K562 (cell line): ENCODE data around the gene SCYGR2. TPM values are rescaled to one million over a fixed set of nuclear protein-coding genes. Genes with fewer than 3 reads are reported as not detected.

Experiments
- ATAC-seq: fragments of 200-7000 bp; cut with Tn5 transposase; 3 replicates; pipeline ENCODE4 v1.9.1; 2020; ENCODE audit warnings: moderate library complexity
- BruUV-seq: library from RNA; stranded (reverse); fragments of 400-500 nt; replicated peaks from 2 replicates; lab custom pipeline; 2021; lab: Mats Ljungman, UMichigan
- CTCF ChIA-PET: fragments of 300-600 bp; formaldehyde crosslinking; extraction: SDS; loops from one replicate; lab custom pipeline; 2021; ENCODE audit warnings: low intra/inter-chr PET ratio; lab: Yijun Ruan, JAX
- POLR2A ChIA-PET: fragments of 300-600, 350-650 bp; sonication (Branson Sonifier 250); formaldehyde crosslinking; extraction: SDS; loops from one replicate; lab custom pipeline; 2021; ENCODE audit warnings: antibody characterized with exemption, inconsistent platforms; lab: Yijun Ruan, JAX
- DNase-seq, 4 experiments: peaks; one replicate each; pipeline versions ENCODE4 v3.0.0 to v3.0.0-alpha.2; 2011 to 2018; ENCODE audit warnings: low spot score in 3 of 4, mixed read lengths in 3 of 4; ENCODE audit errors: extremely low read depth in 1 of 4
- FAIRE-seq: peaks from 2 replicates; lab custom pipeline; 2011; peaks lifted over from hg19 to GRCh38; lab: Jason Lieb, UNC
- H2AFZ ChIP-seq: 2 replicates; pipeline ENCODE4 v1.6.0; 2011; ENCODE audit warnings: low read depth, low read length, control low read depth, inconsistent platforms
- H3K27ac ChIP-seq: fragments of 200-600 bp; 3 replicates; pipeline ENCODE4 v1.8.0; 2011; ENCODE audit warnings: low read depth, mild to moderate bottlenecking, control low read depth, inconsistent platforms, low read length, moderate library complexity, mixed read lengths; ENCODE audit errors: extremely low read depth
- H3K27me3 ChIP-seq, 2 experiments: fragments of 300-600 bp in 1 of 2; 2 replicates in 1 of 2; 3 replicates in 1 of 2; pipeline versions ENCODE4 v1.6.0 to v1.8.0; 2011; ENCODE audit warnings: inconsistent platforms in 2 of 2, low read length in 2 of 2, mild to moderate bottlenecking in 1 of 2, mixed read lengths in 1 of 2, moderate library complexity in 1 of 2; ENCODE audit not compliant: control insufficient read depth in 2 of 2, insufficient read depth in 2 of 2
- H3K36me3 ChIP-seq: fragments of 300-600 bp; 3 replicates; pipeline ENCODE4 v1.8.0; 2011; ENCODE audit warnings: mild to moderate bottlenecking, low read length, inconsistent platforms; ENCODE audit not compliant: control insufficient read depth, insufficient read depth
- H3K4me1 ChIP-seq, 2 experiments: fragments of 200-600 bp in 1 of 2; replicated peaks in 1 of 2; 2 replicates in 1 of 2; 3 replicates in 1 of 2; pipeline versions ENCODE4 v1.5.1 to v1.8.0; 2011; ENCODE audit warnings: inconsistent platforms in 2 of 2, low read length in 2 of 2, mild to moderate bottlenecking in 1 of 2, mixed read lengths in 1 of 2, moderate library complexity in 1 of 2; ENCODE audit not compliant: control insufficient read depth in 2 of 2, insufficient read depth in 2 of 2
- H3K4me2 ChIP-seq: 2 replicates; pipeline ENCODE4 v1.6.1; 2011; ENCODE audit warnings: low read length, control low read depth, inconsistent platforms, mixed read lengths; ENCODE audit not compliant: insufficient read depth
- H3K4me3 ChIP-seq: fragments of 200-600 bp; sonication (generic), shearing (Covaris generic); 2 replicates; pipeline ENCODE4 v1.5.1; 2016; ENCODE audit warnings: control low read depth, inconsistent platforms
- H3K79me2 ChIP-seq: fragments of 200-600 bp; 3 replicates; pipeline ENCODE4 v1.8.0; 2011; ENCODE audit warnings: low read length, inconsistent platforms; ENCODE audit not compliant: control insufficient read depth, insufficient read depth
- H3K9ac ChIP-seq, 2 experiments: 2 replicates each; pipeline versions ENCODE4 v1.6.0 to v1.6.1; 2011; ENCODE audit warnings: low read depth in 2 of 2, low read length in 2 of 2, control low read depth in 1 of 2, inconsistent platforms in 1 of 2, mild to moderate bottlenecking in 1 of 2, mixed read lengths in 1 of 2; ENCODE audit not compliant: insufficient read depth in 1 of 2
- H3K9me1 ChIP-seq: one replicate; pipeline ENCODE4 v1.6.0; 2011; ENCODE audit warnings: inconsistent platforms, mild to moderate bottlenecking, low read length, moderate library complexity; ENCODE audit not compliant: control insufficient read depth, insufficient read depth
- H3K9me3 ChIP-seq: replicated peaks from 2 replicates; pipeline ENCODE4 v1.5.1; 2011; ENCODE audit warnings: low read depth, low read length, inconsistent platforms; ENCODE audit not compliant: control insufficient read depth, insufficient read depth
- H4K20me1 ChIP-seq: replicated peaks from 2 replicates; pipeline ENCODE4 v1.6.1; 2011; ENCODE audit warnings: low read length, inconsistent platforms, mixed read lengths; ENCODE audit not compliant: control insufficient read depth, insufficient read depth
- NFRKB ChIP-seq: fragments of 450-650 bp; IDR thresholded peaks from 2 replicates; pipeline ENCODE4 v1.6.1; 2016; ENCODE audit warnings: low read depth
- TRIM28 ChIP-seq: fragments of 450-650 bp; IDR thresholded peaks from 2 replicates; pipeline ENCODE4 v1.6.1; 2017
- ZFX ChIP-seq: sonication (generic); formaldehyde crosslinking; IDR thresholded peaks from 2 replicates; pipeline ENCODE4 v1.8.0; 2022; ENCODE audit warnings: mild to moderate bottlenecking, missing genetic modification reagents, moderate library complexity
- ZNF347 ChIP-seq: fragments of 450-650 bp; formaldehyde crosslinking; IDR thresholded peaks from 2 replicates; pipeline ENCODE4 v1.4.0; 2020; ENCODE audit warnings: low read depth, mild to moderate bottlenecking, moderate library complexity
- ZNF766 ChIP-seq: fragments of 200-800 bp; sonication (Bioruptor generic); conservative IDR thresholded peaks from 2 replicates; pipeline ENCODE4 v1.6.1; 2016; ENCODE audit warnings: missing genetic modification characterization, missing compliant biosample characterization
- WGBS: fragments of 100-300 bp; shearing (Covaris generic); methylation state at CpG from one replicate; pipeline ENCODE4 v1.1.6; 2016; ENCODE audit warnings: low coverage, mixed read lengths; ENCODE audit not compliant: insufficient coverage; ENCODE audit errors: missing lambda C conversion rate; 5-methylcytosine and 5-hydroxymethylcytosine counted together
- in situ Hi-C: fragments of 300-500 bp; cut with MboI; formaldehyde crosslinking; loops from 4 replicates; pipeline ENCODE4 v1.15.0; 2018; ENCODE audit warnings: inconsistent platforms, mixed read lengths
- intact Hi-C: fragments of 100-400 bp; cut with micrococcal nuclease; formaldehyde crosslinking; loops from 2 replicates; pipeline ENCODE4 v1.14.2; 2022
- polyA plus RNA-seq, 8 experiments: library from polyadenylated mRNA; depleted of rRNA in 4 of 8; stranded (reverse) in 5 of 8; unstranded in 3 of 8; fragments of >200 nt; fragmentation: Nextera tagmentation in 2 of 8; fragmentation: Illumina TruSeq in 1 of 8; extraction: Ambion mirVana in 2 of 8; extraction: Trizol in 1 of 8; gene quantifications; 2 replicates each; pipeline versions ENCODE4 v1.2.1 to v1.2.3, GENCODE V29; 2011 to 2014; ENCODE audit warnings: inconsistent platforms in 1 of 8, missing spikeins in 1 of 8
- total RNA-seq, 7 experiments: library from RNA; depleted of rRNA in 6 of 7; stranded (reverse); fragments of >200 nt in 6 of 7; fragmentation: Illumina TruSeq in 2 of 7; extraction: Trizol in 2 of 7; gene quantifications; 2 replicates each; pipeline versions ENCODE4 v1.2.1 to v1.2.3, GENCODE V29; 2011 to 2021; ENCODE audit warnings: low replicate concordance in 1 of 7
- TF ChIP-seq, protein P1 (sequence below): sonication (generic); formaldehyde crosslinking; IDR thresholded peaks from 2 replicates; pipeline ENCODE4 v1.8.1; 2022; ENCODE audit warnings: missing genetic modification reagents
- TF ChIP-seq, protein P2 (sequence below), 2 experiments: fragments of 450-650 bp in 1 of 2; IDR thresholded peaks; 2 replicates each; pipeline ENCODE4 v1.6.1; 2011 to 2017; ENCODE audit warnings: low read depth in 2 of 2, antibody characterized with exemption in 1 of 2, borderline replicate concordance in 1 of 2, low read length in 1 of 2, mild to moderate bottlenecking in 1 of 2, mixed read lengths in 1 of 2; ENCODE audit not compliant: control insufficient read depth in 1 of 2

Gene SCYGR2
- total and polyA plus RNA-seq, 9 of the 15 experiments (the other 6 are each of a cell fraction or from before 2014, with no cell fraction given) = not detected

DNA sequence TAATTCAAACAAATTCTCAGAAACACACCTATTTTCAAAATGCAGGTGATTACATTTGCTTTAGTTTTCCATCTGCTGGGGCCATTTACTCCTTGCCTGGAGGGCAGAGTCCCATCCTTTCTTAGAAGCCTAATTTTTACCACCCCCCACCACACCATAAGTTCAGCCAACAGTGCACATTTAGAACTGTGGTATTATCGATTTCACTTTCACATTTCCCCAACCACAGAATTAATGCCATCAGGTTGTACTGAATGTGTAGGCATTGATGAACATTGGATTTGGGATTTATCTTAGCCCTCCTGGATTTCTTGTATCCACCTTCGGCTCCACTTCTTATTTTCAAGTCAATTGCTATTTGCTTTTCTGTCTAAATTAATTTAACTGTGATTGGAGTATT lies 11.4 kb downstream of the SCYGR2 start:
- intact Hi-C loops = no loop called here
- POLR2A ChIA-PET = interaction anchor here (0.6 kb wide), 1 partner anchor 209 kb away, joined by 3 read pairs; no protein-coding TSS in a partner anchor
- BruUV-seq = no TSS peak
- H3K9ac ChIP-seq = no peak overlapping the region
- no peak for TF ChIP-seq ZNF347
- TF ChIP-seq, all 486 proteins: peak for 0
- Histone ChIP-seq H3K4me1 (no peaks in the 10 kb centered on the region), H3K4me3 (no peak overlapping the region), H3K4me2 (no peak overlapping the region), H3K9me1 (no peaks in the 10 kb centered on the region), H3K9me3 (no peaks in the 10 kb centered on the region), H3K27me3 (peaks cover 0 to 17% of the 10 kb centered on the region in 2 experiments; a peak in 2 of 5 replicates), H3K36me3 (no peaks in the 10 kb centered on the region), H4K20me1 (no peaks in the 10 kb centered on the region), H2AFZ (no peak overlapping the region), H3K79me2 (no peaks in the 10 kb centered on the region), H3K27ac (no peak overlapping the region)
- FAIRE-seq = no peak
- CTCF ChIA-PET = no interaction called here
- no peak for ATAC-seq
- in situ Hi-C loops = no loop called here
- no peak for DNase-seq
- WGBS = 0% methylated on average over 2 of the region's 2 CpGs

DNA sequence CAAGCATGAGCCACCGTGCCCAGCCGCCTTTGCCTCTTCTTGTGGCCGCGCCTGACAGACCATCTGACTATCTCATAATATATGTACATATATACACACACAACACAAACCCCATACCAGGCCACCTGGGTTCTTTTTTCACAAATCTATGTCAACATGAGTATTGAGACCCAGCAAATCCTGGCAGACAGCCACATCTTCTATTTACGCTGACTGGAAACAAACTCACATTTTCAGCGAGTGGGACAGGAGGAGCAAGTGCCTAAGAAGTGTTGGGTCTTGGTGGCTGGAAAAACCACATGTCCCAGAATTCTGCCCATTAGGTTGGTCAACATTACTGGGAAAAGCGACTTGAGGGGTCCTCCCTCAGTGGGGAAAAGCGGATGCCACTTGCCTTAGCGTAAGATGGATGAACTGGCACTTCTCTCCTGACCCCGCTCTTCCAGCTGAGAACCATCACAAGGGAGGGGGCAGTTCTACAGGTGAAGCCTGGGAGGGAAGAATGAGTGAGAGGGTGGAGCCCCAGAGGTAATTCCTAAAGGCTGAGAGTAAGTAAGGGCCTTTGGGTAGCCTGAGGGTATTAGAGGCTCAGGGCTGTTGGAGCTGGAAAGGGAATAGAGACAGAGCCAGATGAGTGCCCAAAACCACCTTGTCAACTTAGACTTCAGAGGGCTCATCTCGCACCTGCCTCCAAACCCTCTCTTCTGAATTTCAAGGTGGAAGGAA lies 14.0 kb downstream of the SCYGR2 start:
- no peaks in the 10 kb centered on the region for H3K4me1 ChIP-seq
- intact Hi-C loops = no loop called here
- ChIA-PET POLR2A (no interaction called here), CTCF (no interaction called here)
- DNase-seq (no peak), ATAC-seq (no peak), FAIRE-seq (no peak)
- BruUV-seq = no TSS peak
- H3K36me3 ChIP-seq = no peaks in the 10 kb centered on the region
- H4K20me1 ChIP-seq = no peaks in the 10 kb centered on the region
- no peaks in the 10 kb centered on the region for H3K9me3 ChIP-seq
- H3K9me1 ChIP-seq = no peaks in the 10 kb centered on the region
- WGBS = 0% methylated on average over 11 of the region's 11 CpGs
- no peak overlapping the region for H2AFZ ChIP-seq
- no peak overlapping the region for H3K9ac ChIP-seq
- TF ChIP-seq ZNF766 (CRISPR knock-in tag) = no peak
- TF ChIP-seq ZFX (CRISPR knock-in tag) = no peak
- no peak for TF ChIP-seq NFRKB
- TF ChIP-seq, protein P1, sequence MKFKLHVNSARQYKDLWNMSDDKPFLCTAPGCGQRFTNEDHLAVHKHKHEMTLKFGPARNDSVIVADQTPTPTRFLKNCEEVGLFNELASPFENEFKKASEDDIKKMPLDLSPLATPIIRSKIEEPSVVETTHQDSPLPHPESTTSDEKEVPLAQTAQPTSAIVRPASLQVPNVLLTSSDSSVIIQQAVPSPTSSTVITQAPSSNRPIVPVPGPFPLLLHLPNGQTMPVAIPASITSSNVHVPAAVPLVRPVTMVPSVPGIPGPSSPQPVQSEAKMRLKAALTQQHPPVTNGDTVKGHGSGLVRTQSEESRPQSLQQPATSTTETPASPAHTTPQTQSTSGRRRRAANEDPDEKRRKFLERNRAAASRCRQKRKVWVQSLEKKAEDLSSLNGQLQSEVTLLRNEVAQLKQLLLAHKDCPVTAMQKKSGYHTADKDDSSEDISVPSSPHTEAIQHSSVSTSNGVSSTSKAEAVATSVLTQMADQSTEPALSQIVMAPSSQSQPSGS (CRISPR knock-in tag) = no peak
- TF ChIP-seq, protein P2, sequence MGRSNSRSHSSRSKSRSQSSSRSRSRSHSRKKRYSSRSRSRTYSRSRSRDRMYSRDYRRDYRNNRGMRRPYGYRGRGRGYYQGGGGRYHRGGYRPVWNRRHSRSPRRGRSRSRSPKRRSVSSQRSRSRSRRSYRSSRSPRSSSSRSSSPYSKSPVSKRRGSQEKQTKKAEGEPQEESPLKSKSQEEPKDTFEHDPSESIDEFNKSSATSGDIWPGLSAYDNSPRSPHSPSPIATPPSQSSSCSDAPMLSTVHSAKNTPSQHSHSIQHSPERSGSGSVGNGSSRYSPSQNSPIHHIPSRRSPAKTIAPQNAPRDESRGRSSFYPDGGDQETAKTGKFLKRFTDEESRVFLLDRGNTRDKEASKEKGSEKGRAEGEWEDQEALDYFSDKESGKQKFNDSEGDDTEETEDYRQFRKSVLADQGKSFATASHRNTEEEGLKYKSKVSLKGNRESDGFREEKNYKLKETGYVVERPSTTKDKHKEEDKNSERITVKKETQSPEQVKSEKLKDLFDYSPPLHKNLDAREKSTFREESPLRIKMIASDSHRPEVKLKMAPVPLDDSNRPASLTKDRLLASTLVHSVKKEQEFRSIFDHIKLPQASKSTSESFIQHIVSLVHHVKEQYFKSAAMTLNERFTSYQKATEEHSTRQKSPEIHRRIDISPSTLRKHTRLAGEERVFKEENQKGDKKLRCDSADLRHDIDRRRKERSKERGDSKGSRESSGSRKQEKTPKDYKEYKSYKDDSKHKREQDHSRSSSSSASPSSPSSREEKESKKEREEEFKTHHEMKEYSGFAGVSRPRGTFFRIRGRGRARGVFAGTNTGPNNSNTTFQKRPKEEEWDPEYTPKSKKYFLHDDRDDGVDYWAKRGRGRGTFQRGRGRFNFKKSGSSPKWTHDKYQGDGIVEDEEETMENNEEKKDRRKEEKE (IDR thresholded peaks at IDR 0.05; ENCODE audit: borderline replicate concordance in 1 of 2, control insufficient read depth in 1 of 2, low read depth in 2 of 2, low read length in 1 of 2) = no peak
- no peak for TF ChIP-seq TRIM28
- no peak overlapping the region for H3K4me3 ChIP-seq
- in situ Hi-C loops = no loop called here
- H3K27ac ChIP-seq = no peak overlapping the region
- peaks cover 0 to 32% of the 10 kb centered on the region in 2 experiments; a peak in 2 of 5 replicates for H3K27me3 ChIP-seq
- no peaks in the 10 kb centered on the region for H3K79me2 ChIP-seq
- H3K4me2 ChIP-seq = no peak overlapping the region
